HEK293T (cell line): ENCODE measurements around the gene NEK9.
"Not testable (repeated sequence)": the region's sequence is repeated elsewhere in the genome, so short reads cannot be mapped to it uniquely, and the experiment has no call there.

ENCODE experiments used
- CTCF ChIA-PET: fragments of 350-600 bp; formaldehyde crosslinking; extraction: SDS; loops from one replicate; lab custom pipeline; 2021; ENCODE audit warnings: antibody characterized with exemption, inconsistent platforms; lab: Yijun Ruan, JAX
- POLR2A ChIA-PET: fragments of 350-600 bp; formaldehyde crosslinking; extraction: SDS; loops from one replicate; lab custom pipeline; 2020; ENCODE audit warnings: antibody characterized with exemption, inconsistent platforms; lab: Yijun Ruan, JAX
- DNase-seq: peaks from one replicate; pipeline ENCODE4 v3.0.0; 2012; ENCODE audit warnings: mixed read lengths; ENCODE audit errors: extremely low spot score
- ARNT ChIP-seq: fragments of 450-650 bp; IDR thresholded peaks from 2 replicates; pipeline ENCODE4 v1.6.1; 2017; ENCODE audit warnings: mild to moderate bottlenecking
- BHLHE40 ChIP-seq: fragments of 450-650 bp; IDR thresholded peaks from 2 replicates; pipeline ENCODE4 v1.6.1; 2016; ENCODE audit warnings: mild to moderate bottlenecking, moderate library complexity, borderline replicate concordance
- CTBP1 ChIP-seq: fragments of 450-650 bp; IDR thresholded peaks from 2 replicates; pipeline ENCODE4 v1.6.1; 2016; ENCODE audit warnings: borderline replicate concordance
- ELF4 ChIP-seq: fragments of 450-650 bp; IDR thresholded peaks from 2 replicates; pipeline ENCODE4 v1.6.1; 2017; ENCODE audit warnings: antibody characterized with exemption
- FOXA1 ChIP-seq: fragments of 450-650 bp; IDR thresholded peaks from 2 replicates; pipeline ENCODE4 v1.6.1; 2016; ENCODE audit warnings: mild to moderate bottlenecking
- FOXK2 ChIP-seq: fragments of 450-650 bp; IDR thresholded peaks from 2 replicates; pipeline ENCODE4 v1.6.1; 2016; ENCODE audit warnings: mild to moderate bottlenecking
- FOXM1 ChIP-seq: fragments of 450-650 bp; IDR thresholded peaks from 2 replicates; pipeline ENCODE4 v1.6.1; 2017; ENCODE audit warnings: mild to moderate bottlenecking, borderline replicate concordance
- HDGF ChIP-seq: fragments of 450-650 bp; IDR thresholded peaks from 2 replicates; pipeline ENCODE4 v1.6.1; 2017; ENCODE audit warnings: antibody characterized with exemption, borderline replicate concordance
- L3MBTL2 ChIP-seq: fragments of 450-650 bp; conservative IDR thresholded peaks from 2 replicates; pipeline ENCODE4 v1.6.1; 2016; ENCODE audit warnings: mild to moderate bottlenecking
- LEF1 ChIP-seq: fragments of 450-650 bp; IDR thresholded peaks from 2 replicates; pipeline ENCODE4 v1.6.1; 2017; ENCODE audit warnings: mild to moderate bottlenecking, borderline replicate concordance
- NFRKB ChIP-seq: fragments of 450-650 bp; IDR thresholded peaks from 2 replicates; pipeline ENCODE4 v1.6.1; 2016; ENCODE audit warnings: mild to moderate bottlenecking, moderate library complexity
- SP1 ChIP-seq: fragments of 450-650 bp; IDR thresholded peaks from 2 replicates; pipeline ENCODE4 v1.6.1; 2017
- SUZ12 ChIP-seq: fragments of 450-650 bp; IDR thresholded peaks from 2 replicates; pipeline ENCODE4 v1.6.1; 2016; ENCODE audit warnings: mild to moderate bottlenecking
- TARDBP ChIP-seq: fragments of 450-650 bp; IDR thresholded peaks from 2 replicates; pipeline ENCODE4 v1.6.1; 2016
- ZNF384 ChIP-seq: fragments of 450-650 bp; IDR thresholded peaks from 2 replicates; pipeline ENCODE4 v1.6.1; 2016
- TF ChIP-seq, protein P1 (sequence below): fragments of 450-650 bp; IDR thresholded peaks from 2 replicates; pipeline ENCODE4 v1.6.1; 2016

Gene NEK9

DNA sequence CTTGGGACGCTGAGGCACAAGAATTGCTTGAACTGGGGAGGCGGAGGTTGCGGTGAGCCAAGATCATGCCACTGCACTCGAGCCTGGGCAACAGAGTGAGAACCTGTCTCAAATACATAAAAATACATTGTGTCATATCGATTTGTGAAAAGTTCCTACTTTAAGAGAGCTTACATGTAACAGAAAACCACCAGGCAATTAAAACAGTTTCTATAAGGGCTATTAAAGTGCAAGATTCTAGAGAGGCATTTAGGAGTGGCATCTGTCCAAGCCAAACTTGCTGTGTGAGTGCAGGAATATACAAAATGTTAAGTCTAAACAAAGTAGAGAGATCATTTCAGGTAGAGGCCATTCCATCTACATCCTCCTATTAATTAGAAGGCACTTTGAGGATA lies 1.7 kb upstream of the NEK9 start:
- TF ChIP-seq NFRKB, result no peak
- DNase-seq, result no peak
- POLR2A ChIA-PET, result interaction anchor here (0.7 to 1.0 kb wide), 2 partner anchors 161 to 174 kb away, joined by 3 read pairs; no protein-coding TSS in a partner anchor
- CTCF ChIA-PET, result interaction anchor here (0.6 to 1.1 kb wide), 2 partner anchors 167 to 174 kb away, joined by 7 read pairs; no protein-coding TSS in a partner anchor

DNA sequence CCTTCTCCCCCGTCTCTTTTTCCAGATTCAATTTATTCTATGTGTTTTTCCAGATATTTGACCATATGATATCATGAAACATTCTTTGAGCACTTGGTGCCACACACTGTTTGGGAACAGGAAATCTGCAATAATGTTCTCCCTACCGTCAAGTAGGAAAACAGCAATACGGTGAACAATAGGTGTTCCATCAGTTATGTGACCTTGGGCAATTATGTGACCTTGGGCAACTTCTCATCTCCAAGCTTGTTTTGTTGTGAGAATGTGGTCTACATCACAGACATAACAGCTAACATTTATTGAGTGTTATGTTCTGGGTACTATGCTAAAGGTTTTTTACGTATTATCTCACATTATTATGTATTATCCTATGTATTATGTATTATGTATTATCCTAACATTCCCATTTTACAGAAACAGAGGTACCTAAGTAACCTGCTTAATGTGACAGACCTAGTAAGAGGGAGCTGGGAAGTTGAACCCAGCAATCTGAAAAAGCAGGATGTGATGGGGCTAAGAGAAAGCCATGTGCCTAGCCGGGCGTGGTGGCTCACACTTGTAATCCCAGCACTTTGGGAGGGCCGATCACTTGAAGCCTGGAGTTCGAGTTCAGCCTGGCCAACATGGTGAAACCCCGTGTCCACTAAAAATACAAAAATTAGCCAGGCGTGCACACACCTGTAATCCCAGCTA lies 1.2 kb upstream of the NEK9 start:
- POLR2A ChIA-PET, result interaction anchor here (0.6 to 1.0 kb wide), 3 partner anchors 21 to 174 kb away, joined by 3 read pairs; no protein-coding TSS in a partner anchor
- CTCF ChIA-PET, result interaction anchor here (0.6 to 1.1 kb wide), 2 partner anchors 168 to 175 kb away, joined by 7 read pairs; no protein-coding TSS in a partner anchor
- no peak for DNase-seq
- TF ChIP-seq LEF1 (no peak), ARNT (no peak), ZNF384 (no peak), ELF4 (no peak), L3MBTL2 (no peak; the same call in 1 of the 2 replicates), NFRKB (no peak), TARDBP (no peak), SUZ12 (no peak), BHLHE40 (no peak), FOXM1 (no peak), SP1 (no peak), HDGF (no peak), FOXA1 (no peak)
- TF ChIP-seq, protein P1, sequence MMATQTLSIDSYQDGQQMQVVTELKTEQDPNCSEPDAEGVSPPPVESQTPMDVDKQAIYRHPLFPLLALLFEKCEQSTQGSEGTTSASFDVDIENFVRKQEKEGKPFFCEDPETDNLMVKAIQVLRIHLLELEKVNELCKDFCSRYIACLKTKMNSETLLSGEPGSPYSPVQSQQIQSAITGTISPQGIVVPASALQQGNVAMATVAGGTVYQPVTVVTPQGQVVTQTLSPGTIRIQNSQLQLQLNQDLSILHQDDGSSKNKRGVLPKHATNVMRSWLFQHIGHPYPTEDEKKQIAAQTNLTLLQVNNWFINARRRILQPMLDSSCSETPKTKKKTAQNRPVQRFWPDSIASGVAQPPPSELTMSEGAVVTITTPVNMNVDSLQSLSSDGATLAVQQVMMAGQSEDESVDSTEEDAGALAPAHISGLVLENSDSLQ, result no peak

DNA sequence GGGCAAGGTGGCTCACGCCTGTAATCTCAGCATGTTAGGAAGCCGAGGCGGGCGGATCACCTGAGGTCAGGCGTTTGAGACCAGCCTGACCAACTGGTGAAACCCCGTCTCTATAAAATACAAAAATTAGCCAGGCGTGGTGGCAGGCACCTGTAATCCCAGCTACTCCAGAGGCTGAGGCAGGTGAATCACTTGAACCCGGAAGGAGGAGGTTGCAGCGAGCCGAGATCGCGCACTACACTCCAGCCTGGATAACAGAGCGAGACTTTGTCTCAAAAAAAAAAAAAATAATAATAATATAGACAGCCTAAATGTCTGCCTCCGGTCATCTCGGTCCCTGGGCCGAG lies 599 bp upstream of the NEK9 start:
- POLR2A ChIA-PET, result interaction anchor here (0.6 to 1.9 kb wide), 21 partner anchors 9 to 533 kb away, joined by 3 to 9 read pairs (median 4); partner anchors contain the start of genes ACYP1, ERG28, RPS6KL1 and TTLL5
- not testable (repeated sequence) for DNase-seq
- CTCF ChIA-PET, result interaction anchor here (1.2 kb wide), 1 partner anchor 168 kb away, joined by 5 read pairs; no protein-coding TSS in a partner anchor

DNA sequence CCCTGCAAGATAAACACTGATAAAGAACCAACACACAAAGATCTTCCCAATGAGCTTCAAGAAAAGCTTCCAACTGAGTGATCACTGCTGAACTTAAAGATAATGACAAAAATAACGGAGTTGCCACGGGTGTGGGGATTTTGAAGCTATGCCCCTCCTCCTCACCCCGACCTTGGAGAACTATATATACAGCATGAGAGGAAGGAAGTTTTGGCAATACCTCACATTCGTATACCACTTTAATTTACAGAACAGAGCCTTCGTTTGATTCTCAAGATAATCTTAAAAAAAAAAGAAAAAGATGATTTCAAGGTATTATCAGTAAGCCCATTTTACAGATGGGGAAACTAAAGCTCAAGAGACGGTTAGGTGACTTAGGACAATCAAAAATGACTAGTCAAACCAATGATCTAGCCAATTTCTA lies 715 bp downstream of the NEK9 start:
- no peak for TF ChIP-seq FOXA1
- no peak for TF ChIP-seq BHLHE40
- no peak for TF ChIP-seq ARNT
- TF ChIP-seq LEF1, result no peak
- no peak for TF ChIP-seq NFRKB
- TF ChIP-seq, protein P1, result no peak
- TF ChIP-seq CTBP1, result no peak
- no peak for TF ChIP-seq SUZ12
- no peak for TF ChIP-seq TARDBP
- TF ChIP-seq HDGF, result no peak
- no peak for TF ChIP-seq ELF4
- TF ChIP-seq FOXK2, result no peak
- ChIA-PET POLR2A (interaction anchor here (0.6 to 1.9 kb wide), 22 partner anchors 8 to 535 kb away, joined by 3 to 9 read pairs (median 4); partner anchors contain the start of genes ACYP1, ERG28, RPS6KL1 and TTLL5), CTCF (interaction anchor here (0.9 to 1.2 kb wide), 2 partner anchors 170 to 182 kb away, joined by 3 to 5 read pairs; no protein-coding TSS in a partner anchor)
- DNase-seq, result no peak

DNA sequence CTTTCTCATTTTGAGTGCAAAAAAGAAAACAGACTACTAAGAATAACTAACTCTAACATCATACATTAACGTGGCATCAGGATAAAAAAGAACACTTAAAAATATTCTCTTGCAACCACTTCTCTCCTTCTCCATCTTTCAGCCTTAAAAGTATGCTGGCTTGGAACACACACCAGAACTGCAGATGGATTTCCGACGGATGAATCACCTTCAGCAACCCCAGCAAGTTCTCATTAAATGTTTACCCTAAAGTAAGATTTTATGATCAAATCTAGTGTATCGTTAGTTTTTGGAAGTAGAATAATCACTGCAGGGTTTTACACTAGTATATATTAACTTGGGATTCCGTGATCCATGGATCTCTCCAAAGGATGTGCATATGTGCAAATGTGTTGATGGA lies 1.2 kb downstream of the NEK9 start:
- TF ChIP-seq NFRKB, result no peak
- TF ChIP-seq BHLHE40, result no peak
- no peak for TF ChIP-seq LEF1
- no peak for TF ChIP-seq ARNT
- TF ChIP-seq ZNF384, result no peak
- ChIA-PET POLR2A (interaction anchor here (0.6 to 1.9 kb wide), 11 partner anchors 8 to 196 kb away, joined by 3 to 9 read pairs (median 5); partner anchors contain the start of gene ACYP1), CTCF (no interaction called here)
- DNase-seq, result no peak

DNA sequence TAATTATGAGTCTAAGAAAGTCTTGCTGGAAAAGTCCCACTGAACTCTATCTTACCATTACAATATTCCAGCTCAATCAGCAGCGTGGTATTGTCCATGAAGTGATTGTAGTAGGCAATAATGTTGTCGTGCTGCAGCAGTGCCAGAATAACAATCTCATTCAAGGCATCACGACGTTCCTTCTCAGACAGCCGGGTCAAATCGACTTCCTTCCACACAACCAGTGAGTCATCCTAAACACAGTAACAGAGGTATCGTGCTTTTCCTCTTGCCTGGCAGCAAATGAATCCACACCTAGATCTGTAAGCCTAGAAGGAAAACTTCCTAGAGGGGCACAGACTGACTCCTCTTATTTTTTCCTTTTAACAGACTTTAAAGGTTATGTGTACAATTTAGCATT lies 2.9 kb downstream of the NEK9 start:
- ChIA-PET CTCF (interaction anchor here (0.6 to 0.8 kb wide), 3 partner anchors 171 to 214 kb away, joined by 4 to 5 read pairs (median 4); no protein-coding TSS in a partner anchor), POLR2A (no interaction called here)
- DNase-seq, result no peak
- TF ChIP-seq ZNF384 (no peak), CTBP1 (no peak), FOXK2 (no peak), ARNT (no peak), NFRKB (no peak), TARDBP (no peak), SUZ12 (no peak), L3MBTL2 (no peak), ELF4 (no peak), FOXA1 (no peak)
- TF ChIP-seq, protein P1, result no peak
